ENCODE data around the gene UNC5C.

GRCh38 chr4:95159384-95159783, 389.4 kb downstream of the UNC5C start:
- TF ChIP-seq FOXA1 (IDR thresholded peaks at IDR 0.05) (no peak), CTBP1 (IDR thresholded peaks at IDR 0.05; ENCODE audit: borderline replicate concordance) (no peak), PKNOX1 (IDR thresholded peaks at IDR 0.05) (no peak), BHLHE40 (IDR thresholded peaks at IDR 0.05; ENCODE audit: borderline replicate concordance) (no peak), SP1 (IDR thresholded peaks at IDR 0.05) (no peak), NFRKB (IDR thresholded peaks at IDR 0.05) (no peak)

Data from HEK293T (cell line).